ENCODE measurements around the gene NKD1. TPM values are rescaled to one million over a fixed set of nuclear protein-coding genes. Genes with fewer than 3 reads are reported as not detected.

Gene NKD1
- total and polyA plus RNA-seq, 2 of the 8 experiments (the other 6 are each of a cell fraction or from before 2014, with no cell fraction given), result 0.70 to 4.5 TPM

- no peak for TF ChIP-seq TAF1 (IDR thresholded peaks at IDR 0.05; ENCODE audit: low read depth, low read length)
- no peak for TF ChIP-seq ATF3 (IDR thresholded peaks at IDR 0.05; ENCODE audit: insufficient read depth, low read depth, low read length)
- no peak for TF ChIP-seq RFX5 (IDR thresholded peaks at IDR 0.05; ENCODE audit: borderline replicate concordance, low read depth, low read length)
Observed at GRCh38 chr16:50620646-50621451, 72.7 kb downstream of the NKD1 start (continued).

All from H1 (cell line).